Breast epithelium (tissue), 3 donors: ENCODE data around the gene P2RX3.

Experiments
- CTCF ChIP-seq, 3 donors: fragments of 450-650 bp; IDR thresholded peaks; one replicate each; pipeline ENCODE4 v1.5.1; 2016 to 2017; ENCODE audit warnings: antibody characterized with exemption in 3 of 3, mild to moderate bottlenecking in 3 of 3, moderate library complexity in 3 of 3
- POLR2A ChIP-seq: fragments of 450-650 bp; IDR thresholded peaks from one replicate; pipeline ENCODE4 v1.6.1; 2016; ENCODE audit warnings: antibody characterized with exemption, mild to moderate bottlenecking, moderate library complexity

- TF ChIP-seq POLR2A = no peak
- TF ChIP-seq CTCF (IDR thresholded peaks at IDR 0.05) = no peak
Measured at GRCh38 chr11:57318178-57318577, 20.0 kb upstream of the P2RX3 start.
